Small intestine (tissue), 7 donors: ENCODE data around the gene PPP2R5A. TPM values are rescaled to one million over a fixed set of nuclear protein-coding genes. Genes with fewer than 3 reads are reported as not detected.
"Not testable (repeated sequence)": the region's sequence is repeated elsewhere in the genome, so short reads cannot be mapped to it uniquely, and the experiment has no call there.

Experiments used
- DNase-seq, 2 donors: peaks; one replicate each; pipeline versions ENCODE4 v3.0.0 to v3.0.0-alpha.2; 2013
- FAIRE-seq: peaks from 2 replicates; lab custom pipeline; 2012; peaks lifted over from hg19 to GRCh38; lab: Jason Lieb, UNC
- H3K27ac ChIP-seq, 3 donors: one replicate each; pipeline ENCODE4 v1.5.1; 2013; ENCODE audit warnings: low read length in 2 of 3, mild to moderate bottlenecking in 2 of 3, control low read depth in 1 of 3, inconsistent platforms in 1 of 3, low read depth in 1 of 3, moderate library complexity in 1 of 3
- H3K27me3 ChIP-seq, 3 donors: one replicate each; pipeline ENCODE4 v1.6.1; 2013; ENCODE audit warnings: low read length in 3 of 3, inconsistent platforms in 1 of 3; ENCODE audit not compliant: control insufficient read depth in 3 of 3, insufficient read depth in 3 of 3
- H3K36me3 ChIP-seq, 3 donors: one replicate each; pipeline ENCODE4 v1.6.1; 2013; ENCODE audit warnings: low read length in 3 of 3, inconsistent platforms in 1 of 3, low read depth in 1 of 3, mild to moderate bottlenecking in 1 of 3, moderate library complexity in 1 of 3; ENCODE audit not compliant: control insufficient read depth in 3 of 3, insufficient read depth in 2 of 3
- H3K4me1 ChIP-seq, 3 donors: one replicate each; pipeline ENCODE4 v1.6.1; 2013; ENCODE audit warnings: low read length in 2 of 3, inconsistent platforms in 1 of 3, low read depth in 1 of 3, mild to moderate bottlenecking in 1 of 3, moderate library complexity in 1 of 3; ENCODE audit not compliant: control insufficient read depth in 3 of 3, insufficient read depth in 2 of 3
- H3K4me3 ChIP-seq, 3 donors: one replicate each; pipeline ENCODE4 v1.5.1; 2013; ENCODE audit warnings: low read length in 3 of 3, control low read depth in 1 of 3, inconsistent platforms in 1 of 3, low read depth in 1 of 3, mild to moderate bottlenecking in 1 of 3, moderate library complexity in 1 of 3
- H3K9me3 ChIP-seq, 2 donors: one replicate each; pipeline ENCODE4 v1.6.1; 2013; ENCODE audit warnings: low read depth in 1 of 2, low read length in 1 of 2; ENCODE audit not compliant: control insufficient read depth in 2 of 2, insufficient read depth in 1 of 2
- WGBS, 3 donors: extraction: QIAGEN DNeasy Blood & Tissue Kit; methylation state at CpG; one replicate each; pipeline ENCODE4 v1.1.7; 2013; 5-methylcytosine and 5-hydroxymethylcytosine counted together
- polyA plus RNA-seq, 4 donors: library from polyadenylated mRNA; stranded (reverse) in 3 of 4; unstranded in 1 of 4; fragments of 200-250 nt in 3 of 4; fragments of 120-200 nt in 1 of 4; gene quantifications; one replicate each; pipeline versions ENCODE4 v1.2.1 to v1.2.3, GENCODE V29; 2013
- donor health status: healthy with polysubstance abuse.
- donor health status: control.
- donor health status: control.
- donor health status: Bipolar disorder and iron deficiency.
- donor health status: healthy.

PPP2R5A gene
- polyA plus RNA-seq, 4 donors, result 33.0 to 45.4 (median 40.6) TPM

- Histone ChIP-seq H3K27ac (no peak overlapping the region), H3K4me1 (no peaks in the 10 kb centered on the region), H3K36me3 (peaks cover 2 to 61% (median 9%) of the 10 kb centered on the region in 3 donors), H3K9me3 (peaks cover 0 to 4% of the 10 kb centered on the region in 2 donors), H3K4me3 (no peak overlapping the region), H3K27me3 (no peaks in the 10 kb centered on the region)
- FAIRE-seq (no peak), DNase-seq (no peak)
- WGBS, 3 donors, result 75 to 89% (median 82%) methylated on average over 4 of the region's 4 CpGs
Measured at GRCh38 chr1:212381397-212382035, 96.3 kb downstream of the PPP2R5A start.

- H3K9me3 ChIP-seq, result peaks cover 0 to 20% of the 10 kb centered on the region in 2 donors
- H3K4me1 ChIP-seq, result no peaks in the 10 kb centered on the region
- no peak for FAIRE-seq
- no peaks in the 10 kb centered on the region for H3K27me3 ChIP-seq
- peaks cover 0 to 42% (median 7%) of the 10 kb centered on the region in 3 donors for H3K36me3 ChIP-seq
- H3K4me3 ChIP-seq, result no peak overlapping the region
- no peak overlapping the region for H3K27ac ChIP-seq
- DNase-seq, result no peak
- WGBS, 3 donors, result 63 to 89% (median 66%) methylated on average over 1 of the region's 1 CpG
Measured at GRCh38 chr1:212386029-212386428, 100.8 kb downstream of the PPP2R5A start.

DNA sequence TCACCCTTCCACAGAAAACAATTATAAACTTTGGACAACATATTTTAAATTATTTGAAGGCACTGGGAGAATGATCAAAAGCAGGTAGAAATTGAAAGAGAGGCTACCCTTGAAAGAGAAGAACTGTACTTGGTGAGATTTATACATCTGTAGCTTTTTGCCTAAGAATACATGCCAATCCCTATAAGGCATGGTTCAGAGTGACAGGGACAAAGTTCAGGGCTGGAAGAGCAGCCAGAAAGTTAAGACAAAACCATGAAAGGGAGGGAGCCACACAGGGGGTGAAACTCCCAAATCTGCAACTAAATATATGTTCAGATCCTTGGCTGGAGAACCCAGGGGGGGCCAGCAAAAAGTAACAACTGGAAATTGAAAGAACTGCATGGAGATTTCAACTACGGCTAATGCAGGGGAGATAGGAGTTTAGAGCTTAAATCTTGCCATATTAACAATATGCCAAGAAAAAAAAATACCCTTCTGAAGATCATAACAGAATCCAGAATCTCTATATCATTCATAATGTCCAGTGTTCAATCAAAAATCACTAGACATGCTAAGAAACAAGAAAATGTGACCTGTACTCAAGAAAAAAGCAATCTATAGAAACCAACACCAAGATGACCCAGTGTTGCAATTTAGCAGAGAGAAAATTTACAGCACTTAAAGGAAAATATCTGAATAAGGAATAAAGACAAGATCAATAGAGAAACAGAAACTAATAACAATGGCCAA, 103.9 kb downstream of the PPP2R5A start:
- H3K27ac ChIP-seq, result no peak overlapping the region
- no peak overlapping the region for H3K4me3 ChIP-seq
- H3K36me3 ChIP-seq, result peaks cover 0 to 27% (median 0%) of the 10 kb centered on the region in 3 donors
- FAIRE-seq (no peak), DNase-seq (no peak)
- H3K9me3 ChIP-seq, result peaks cover 0 to 21% of the 10 kb centered on the region in 2 donors
- WGBS, 3 donors, result 98 to 100% (median 100%) methylated on average over 1 of the region's 1 CpG
- no peaks in the 10 kb centered on the region for H3K27me3 ChIP-seq
- H3K4me1 ChIP-seq, result no peaks in the 10 kb centered on the region

DNA sequence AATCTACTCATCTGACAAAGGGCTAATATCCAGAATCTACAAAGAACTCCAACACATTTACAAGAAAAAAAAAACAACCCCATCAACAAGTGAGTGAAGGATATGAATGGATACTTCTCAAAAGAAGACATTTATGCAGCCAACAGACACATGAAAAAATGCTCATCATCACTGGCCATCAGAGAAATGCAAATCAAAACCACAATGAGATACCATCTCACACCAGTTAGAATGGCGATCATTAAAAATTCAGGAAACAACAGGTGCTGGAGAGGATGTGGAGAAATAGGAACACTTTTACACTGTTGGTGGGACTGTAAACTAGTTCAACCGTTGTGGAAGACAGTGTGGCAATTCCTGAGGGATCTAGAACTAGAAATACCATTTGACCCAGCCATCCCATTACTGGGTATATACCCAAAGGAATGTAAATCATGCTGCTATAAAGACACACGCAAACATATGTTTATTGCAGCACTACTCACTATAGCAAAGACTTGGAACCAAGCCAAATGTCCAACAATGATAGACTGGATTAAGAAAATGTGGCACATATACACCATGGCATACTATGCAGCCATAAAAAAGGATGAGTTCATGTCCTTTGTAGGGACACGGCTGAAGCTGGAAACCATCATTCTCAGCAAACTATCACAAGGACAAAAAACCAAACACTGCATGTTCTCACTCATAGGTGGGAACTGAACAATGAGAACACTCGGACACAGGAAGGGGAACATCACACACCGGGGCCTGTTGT, 110.6 kb downstream of the PPP2R5A start:
- not testable (repeated sequence) for H3K27me3 ChIP-seq, H3K4me1 ChIP-seq, H3K27ac ChIP-seq, FAIRE-seq, H3K9me3 ChIP-seq, DNase-seq, H3K36me3 ChIP-seq, H3K4me3 ChIP-seq
- 90 to 96% (median 94%) methylated on average over 5 of the region's 6 CpGs for WGBS, 3 donors

- FAIRE-seq (no peak), DNase-seq (no peak)
- no peak overlapping the region for H3K27ac ChIP-seq
- H3K9me3 ChIP-seq, result peaks cover 0 to 5% of the 10 kb centered on the region in 2 donors
- H3K4me1 ChIP-seq, result no peaks in the 10 kb centered on the region
- WGBS, 3 donors, result 96 to 98% (median 98%) methylated on average over 3 of the region's 3 CpGs
- H3K4me3 ChIP-seq, result no peak overlapping the region
- H3K27me3 ChIP-seq, result no peaks in the 10 kb centered on the region
- peaks cover 0 to 6% (median 0%) of the 10 kb centered on the region in 3 donors for H3K36me3 ChIP-seq
Measured at GRCh38 chr1:212396638-212397037, 111.4 kb downstream of the PPP2R5A start.

GRCh38 chr1:212397171-212397570, 112.0 kb downstream of the PPP2R5A start:
- Histone ChIP-seq H3K4me3 (no peak overlapping the region), H3K9me3 (peaks cover 0 to 5% of the 10 kb centered on the region in 2 donors), H3K36me3 (peaks cover 0 to 6% (median 0%) of the 10 kb centered on the region in 3 donors), H3K27ac (no peak overlapping the region), H3K27me3 (no peaks in the 10 kb centered on the region), H3K4me1 (no peaks in the 10 kb centered on the region)
- DNase-seq (no peak), FAIRE-seq (no peak)
- WGBS, 3 donors, result 96 to 100% (median 97%) methylated on average over 1 of the region's 1 CpG

GRCh38 chr1:212401042-212401441, 115.8 kb downstream of the PPP2R5A start:
- no peaks in the 10 kb centered on the region for H3K4me1 ChIP-seq
- DNase-seq (no peak), FAIRE-seq (no peak)
- 93 to 95% (median 95%) methylated on average over 4 of the region's 4 CpGs for WGBS, 3 donors
- H3K4me3 ChIP-seq, result no peak overlapping the region
- peaks cover 0 to 6% (median 0%) of the 10 kb centered on the region in 3 donors for H3K36me3 ChIP-seq
- H3K27ac ChIP-seq, result no peak overlapping the region
- no peaks in the 10 kb centered on the region for H3K27me3 ChIP-seq
- H3K9me3 ChIP-seq, result peaks cover 0 to 5% of the 10 kb centered on the region in 2 donors

GRCh38 chr1:212401838-212402582, 116.8 kb downstream of the PPP2R5A start:
- no peak for FAIRE-seq

More at GRCh38 chr1:212401838-212402582, 116.8 kb downstream of the PPP2R5A start:
- Histone ChIP-seq H3K36me3 (peaks cover 0 to 10% (median 0%) of the 10 kb centered on the region in 3 donors), H3K9me3 (peaks cover 0 to 5% of the 10 kb centered on the region in 2 donors), H3K27me3 (no peaks in the 10 kb centered on the region), H3K4me1 (no peaks in the 10 kb centered on the region), H3K4me3 (no peak overlapping the region), H3K27ac (no peak overlapping the region)
- DNase-seq, result no peak
- 78 to 81% (median 80%) methylated on average over 7 of the region's 7 CpGs for WGBS, 3 donors
